Left hindlimb (tissue), 1 donor: ENCODE results near the gene NHS.

ENCODE experiments used
- DNase-seq: peaks from one replicate; pipeline ENCODE4 v3.0.0-alpha.2; 2018

NHS gene

DNA sequence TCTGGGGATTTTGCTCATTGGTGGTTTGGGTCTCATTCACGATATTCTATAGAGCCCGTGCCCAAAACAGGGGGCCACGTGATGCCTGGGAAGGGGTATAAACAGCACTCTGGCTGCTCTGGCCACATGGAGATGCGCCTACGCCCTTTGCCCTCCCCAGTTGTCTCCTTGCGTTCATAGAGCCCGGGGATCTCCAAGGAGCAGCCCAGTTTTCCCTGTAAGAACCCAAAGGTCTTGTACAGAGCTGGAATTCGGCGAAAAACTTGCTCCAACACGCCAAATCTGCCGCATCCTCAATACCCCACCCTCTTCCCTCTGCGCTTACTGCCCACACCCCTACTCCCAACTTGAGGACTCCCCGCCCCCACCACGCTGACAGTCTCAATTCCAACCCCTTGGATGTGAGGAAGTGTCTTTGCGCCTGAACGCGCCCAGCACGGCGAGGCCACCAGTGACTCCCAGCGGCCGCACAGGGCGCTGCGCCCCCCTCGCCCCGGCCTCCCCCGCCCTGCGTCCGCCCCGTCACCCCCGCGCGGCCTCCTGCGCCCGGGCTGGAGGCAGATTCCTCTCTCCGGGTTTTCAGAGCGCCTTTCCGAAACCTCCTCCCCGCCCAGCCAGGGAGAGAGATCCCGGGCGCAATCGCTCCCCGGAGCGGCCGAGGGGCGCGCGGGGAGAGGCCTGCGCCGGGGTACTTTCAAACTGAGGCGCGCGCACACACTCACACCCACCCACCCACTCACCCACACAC is at the start of gene NHS:
Gene NHS (plus strand): TSS at position 582 of the 748 bp plus-strand sequence. CDS start 558 bp downstream, outside the sequence.
- DNase-seq = peak; percentile 88

DNA sequence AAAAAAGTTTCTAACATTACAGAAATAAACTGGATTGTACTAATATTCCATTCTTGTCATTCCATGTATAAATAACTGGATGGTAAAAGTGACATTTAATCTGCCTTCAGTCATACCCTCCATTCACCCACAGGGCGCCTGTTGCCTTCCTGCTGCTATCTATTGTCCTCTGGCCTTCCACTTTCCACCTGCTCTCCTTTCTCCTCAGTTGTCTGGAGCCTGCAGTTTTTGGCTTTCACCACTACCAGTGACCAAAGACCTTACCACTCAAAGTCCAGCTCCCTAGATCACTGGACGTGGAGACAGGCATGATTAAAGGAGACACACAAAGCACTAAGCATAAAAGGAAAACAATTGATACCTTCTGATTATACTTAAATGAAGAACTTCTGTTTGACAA is 46.2 kb upstream of the NHS start:
- DNase-seq = no peak

DNA sequence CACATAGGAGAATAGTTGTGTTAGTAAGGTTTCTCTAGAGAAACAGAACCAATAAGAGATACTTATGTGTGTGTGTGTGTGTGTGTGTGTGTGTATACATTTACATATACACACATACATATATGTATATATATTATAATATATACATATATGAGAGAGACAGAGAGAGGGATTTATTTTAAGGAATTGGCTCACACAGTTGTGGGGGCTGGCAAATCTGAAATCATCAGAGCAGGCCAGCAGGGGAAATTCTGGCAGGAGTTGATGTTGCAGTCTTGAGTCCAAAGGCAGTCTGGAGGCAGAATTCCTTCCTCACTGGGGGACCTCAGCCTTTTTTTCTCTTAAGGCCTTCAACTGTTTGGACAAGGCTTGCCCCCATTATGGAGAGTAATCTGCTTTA is 38.6 kb upstream of the NHS start:
- DNase-seq = no peak

GRCh38 chrX:17355976-17356375 is 19.0 kb upstream of the NHS start:
- no peak for DNase-seq

GRCh38 chrX:17359500-17359899 is 15.5 kb upstream of the NHS start:
- no peak for DNase-seq

DNA sequence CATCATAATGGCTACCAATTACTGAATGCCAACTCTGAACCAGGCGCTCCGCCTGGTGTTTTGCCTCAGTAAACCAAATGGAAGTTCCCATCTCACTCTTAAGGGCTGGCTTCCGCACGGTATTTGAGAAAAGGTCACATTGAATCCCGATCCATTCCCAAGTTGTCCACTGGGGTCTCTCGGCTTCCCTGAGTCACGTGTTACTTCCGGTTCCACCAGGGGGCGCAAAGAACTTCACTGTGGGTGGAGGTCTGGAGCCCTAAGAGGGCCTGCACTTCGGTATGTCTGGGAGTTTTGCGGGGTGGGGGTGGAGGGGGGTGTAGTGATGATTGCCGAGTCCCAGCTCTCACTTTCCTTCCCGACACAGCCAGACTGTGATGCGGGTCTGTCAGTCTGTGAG is 13.4 kb upstream of the NHS start:
- DNase-seq = no peak

DNA sequence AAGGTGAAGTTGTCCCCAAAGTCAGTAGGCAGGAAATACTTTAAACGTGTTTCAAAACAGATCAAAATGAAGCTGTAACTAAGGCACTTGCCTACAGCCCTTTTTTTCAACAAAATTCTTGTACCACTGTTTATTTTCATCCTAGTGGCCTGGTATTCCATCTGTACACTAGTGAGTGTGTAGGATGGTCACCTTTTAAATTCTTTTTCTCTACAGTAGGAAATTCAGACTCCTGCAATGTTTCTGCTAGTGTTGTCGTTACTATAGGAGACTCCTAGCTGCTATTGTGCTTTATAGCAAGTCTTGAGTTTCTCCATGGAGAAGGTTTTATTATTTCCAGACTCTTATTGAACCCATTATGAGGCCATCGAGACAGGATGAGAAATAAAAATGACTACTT is 7.0 kb upstream of the NHS start:
- no peak for DNase-seq

DNA sequence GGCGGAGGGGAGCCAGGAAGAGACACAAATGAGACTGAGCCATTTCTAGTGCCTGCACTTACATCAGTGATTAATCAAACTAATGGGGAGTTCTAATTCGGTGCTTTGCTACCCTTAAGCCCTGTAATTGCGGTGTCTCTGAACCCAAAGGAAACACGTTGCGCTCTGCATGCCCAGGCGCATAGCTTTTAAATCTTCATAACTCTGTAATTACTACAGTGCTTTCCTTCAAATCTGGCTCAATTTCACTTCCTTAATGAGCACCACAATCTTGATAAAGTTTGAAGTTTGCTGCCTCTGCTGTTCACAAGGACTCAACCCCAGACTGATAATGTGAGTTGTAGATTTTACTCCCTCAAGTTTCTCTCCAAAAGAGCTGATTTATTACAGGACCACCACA is 5.7 kb upstream of the NHS start:
- no peak for DNase-seq

DNA sequence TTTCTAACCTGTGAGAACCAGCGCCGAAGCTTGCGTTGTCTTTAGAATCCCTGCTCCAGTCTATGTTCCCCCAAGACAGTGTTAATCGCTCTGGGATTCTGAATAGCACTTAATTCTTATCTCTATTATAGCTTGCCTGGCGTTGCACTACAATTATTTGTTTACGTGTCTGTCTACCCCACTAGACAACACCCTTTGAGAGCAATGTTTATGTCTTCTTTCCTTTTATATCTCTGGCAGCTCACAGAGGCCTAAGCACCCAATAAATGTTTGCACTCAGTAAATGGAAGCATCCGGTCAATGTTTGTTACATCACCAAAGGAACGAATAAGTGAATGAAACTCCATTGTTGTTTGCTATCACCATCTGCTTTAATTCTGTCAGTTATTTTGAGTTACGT is 4.8 kb upstream of the NHS start:
- no peak for DNase-seq

DNA sequence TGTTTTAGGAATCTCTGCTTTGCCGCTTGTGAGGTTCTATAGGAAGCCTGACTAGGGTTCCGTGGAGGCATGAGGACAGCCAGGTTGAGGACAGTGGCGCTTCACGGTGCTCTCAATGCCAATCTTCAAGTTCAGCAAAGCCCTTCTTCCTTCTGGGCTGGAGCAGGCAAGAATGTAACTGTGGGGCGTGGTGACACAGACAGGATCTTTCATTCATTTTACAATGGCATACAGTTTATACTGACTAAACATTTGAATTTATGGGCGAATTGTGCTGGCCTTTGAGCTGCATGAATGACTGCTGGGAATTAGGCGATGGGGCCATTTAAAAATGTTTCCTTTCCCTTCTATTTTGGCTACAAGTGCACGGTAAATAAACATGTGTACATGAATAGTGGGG is 2.9 kb upstream of the NHS start:
- DNase-seq = no peak

- no peak for DNase-seq
Measured at GRCh38 chrX:17373337-17373736, 1.7 kb upstream of the NHS start.

DNA sequence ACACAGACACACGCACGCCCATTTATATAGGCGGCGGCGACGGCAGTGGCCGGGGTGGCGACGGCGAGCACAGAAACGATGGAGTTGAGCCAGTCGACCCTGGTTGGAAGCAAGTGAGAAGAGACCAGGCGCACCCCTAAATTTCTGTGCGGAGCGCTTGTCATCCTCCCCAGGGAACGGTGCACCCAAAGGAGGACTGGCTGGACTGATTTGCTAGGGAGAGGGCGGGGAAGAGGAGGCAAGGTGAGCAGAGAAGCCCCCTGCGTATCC is 302 bp downstream of the NHS start:
- DNase-seq = no peak

DNA sequence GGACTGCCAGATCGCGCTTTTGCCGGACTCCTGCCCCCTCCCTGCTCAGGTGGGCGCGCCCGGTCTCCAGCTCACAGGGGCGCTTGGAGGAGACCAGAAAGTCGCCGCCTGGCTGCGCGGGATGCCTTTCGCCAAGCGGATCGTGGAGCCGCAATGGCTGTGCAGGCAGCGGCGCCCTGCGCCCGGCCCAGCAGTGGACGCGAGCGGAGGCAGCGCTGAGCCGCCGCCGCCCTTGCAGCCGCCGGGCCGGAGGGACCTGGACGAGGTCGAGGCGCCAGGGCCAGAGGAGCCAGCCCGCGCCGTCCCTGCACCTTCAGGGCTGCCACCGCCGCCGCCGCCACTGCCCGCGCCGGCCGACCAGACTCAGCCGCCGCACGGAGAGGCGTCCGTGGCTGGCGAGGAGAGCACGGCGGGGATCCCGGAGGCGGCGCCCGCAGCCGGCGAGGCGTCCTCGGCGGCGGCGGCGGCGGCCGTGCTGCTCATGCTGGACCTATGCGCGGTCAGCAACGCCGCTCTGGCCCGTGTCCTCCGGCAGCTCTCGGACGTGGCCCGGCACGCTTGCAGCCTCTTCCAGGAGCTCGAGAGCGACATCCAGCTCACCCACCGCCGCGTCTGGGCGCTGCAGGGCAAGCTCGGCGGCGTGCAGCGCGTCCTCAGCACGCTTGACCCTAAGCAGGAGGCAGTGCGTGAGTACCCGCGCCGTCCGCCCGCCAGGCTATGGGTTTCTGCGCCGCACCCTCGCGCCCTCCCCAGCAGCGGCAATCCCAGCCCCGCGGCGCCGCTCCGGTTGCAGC is 834 bp downstream of the NHS start:
- peak; percentile 34 for DNase-seq

DNA sequence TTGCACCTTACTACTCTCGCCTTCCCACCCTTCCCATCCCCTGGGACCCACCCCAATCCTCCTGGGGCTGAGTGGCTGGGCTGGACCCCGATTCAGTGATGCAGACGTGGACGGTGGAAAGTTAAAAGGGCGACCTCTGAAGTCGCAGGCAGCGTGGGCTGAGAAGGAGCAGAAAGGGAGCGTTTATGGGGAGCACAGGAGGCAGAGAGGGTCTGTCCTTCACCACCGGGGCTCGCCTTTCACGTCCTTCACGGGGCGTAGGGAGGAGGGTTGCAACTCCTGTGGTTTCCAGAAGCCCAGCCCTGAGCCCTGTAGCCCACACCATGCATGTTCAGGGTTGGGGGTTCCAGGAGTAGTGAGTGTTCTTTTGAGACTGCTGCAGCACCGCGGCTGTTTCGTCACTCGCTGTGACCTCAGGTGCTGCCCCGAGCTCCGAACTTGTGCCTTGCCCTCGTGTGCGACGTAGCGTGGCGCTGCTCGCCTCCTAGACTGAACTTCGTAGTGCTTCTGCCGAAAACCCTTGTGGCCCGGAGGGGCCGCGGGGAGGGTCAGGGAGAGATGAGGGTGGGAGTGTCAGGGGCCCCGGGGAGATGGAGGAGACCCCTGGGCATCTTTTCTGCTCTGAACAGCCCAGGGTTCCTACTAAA is 1.6 kb downstream of the NHS start:
- DNase-seq = peak; percentile 37

- DNase-seq = peak; percentile 37
Measured at GRCh38 chrX:17377091-17377717, 2.2 kb downstream of the NHS start.

- no peak for DNase-seq
Measured at GRCh38 chrX:17377795-17378194, 2.8 kb downstream of the NHS start.

- DNase-seq = no peak
Measured at GRCh38 chrX:17380221-17380620, 5.2 kb downstream of the NHS start.

- no peak for DNase-seq
Measured at GRCh38 chrX:17390419-17390850, 15.4 kb downstream of the NHS start.

- no peak for DNase-seq
Measured at GRCh38 chrX:17395154-17395553, 20.2 kb downstream of the NHS start.

DNA sequence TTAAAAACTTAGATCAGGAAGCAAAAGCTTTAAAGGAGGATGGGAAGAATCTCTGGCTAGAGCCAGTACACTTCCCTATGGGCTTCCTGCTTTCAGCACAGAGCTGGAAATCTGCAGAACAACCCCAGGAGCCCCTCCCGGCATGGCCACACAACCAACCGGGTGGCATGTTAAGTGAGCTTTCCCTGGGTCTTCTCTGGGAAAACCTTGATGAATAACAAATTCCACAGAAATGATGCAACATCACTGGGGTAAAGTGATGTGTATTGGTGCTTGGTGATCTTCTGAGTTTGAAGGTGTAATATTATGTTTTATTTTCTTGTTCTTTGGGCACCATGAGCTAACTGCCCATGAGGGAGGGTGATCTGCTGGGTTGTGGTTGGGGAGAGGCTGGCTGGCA is 22.1 kb downstream of the NHS start:
- no peak for DNase-seq

DNA sequence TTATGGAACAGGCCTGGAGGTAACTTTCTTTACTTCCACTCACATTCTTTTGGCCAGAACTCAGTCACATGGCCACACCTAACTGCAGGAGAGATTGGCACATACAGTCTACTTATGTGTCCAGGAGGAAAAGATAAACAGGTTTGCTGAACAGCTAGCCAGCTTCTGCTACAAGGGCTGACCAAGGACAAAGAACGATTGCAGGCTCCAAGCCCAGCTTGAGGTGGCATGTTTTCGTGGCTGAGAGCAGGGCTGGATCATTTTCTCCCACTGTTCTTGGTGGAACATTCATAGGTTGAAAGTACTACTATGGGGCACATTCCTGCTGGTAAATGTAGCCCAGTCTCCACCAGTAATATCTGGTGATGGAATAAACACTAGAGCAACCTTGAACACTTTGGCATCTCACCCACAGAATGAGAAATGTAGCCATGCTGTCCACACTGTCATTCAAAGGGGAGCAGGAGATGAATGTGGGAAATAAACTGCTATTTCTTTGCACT is 28.2 kb downstream of the NHS start:
- no peak for DNase-seq

- DNase-seq = no peak
Measured at GRCh38 chrX:17403972-17404371, 29.0 kb downstream of the NHS start.

DNA sequence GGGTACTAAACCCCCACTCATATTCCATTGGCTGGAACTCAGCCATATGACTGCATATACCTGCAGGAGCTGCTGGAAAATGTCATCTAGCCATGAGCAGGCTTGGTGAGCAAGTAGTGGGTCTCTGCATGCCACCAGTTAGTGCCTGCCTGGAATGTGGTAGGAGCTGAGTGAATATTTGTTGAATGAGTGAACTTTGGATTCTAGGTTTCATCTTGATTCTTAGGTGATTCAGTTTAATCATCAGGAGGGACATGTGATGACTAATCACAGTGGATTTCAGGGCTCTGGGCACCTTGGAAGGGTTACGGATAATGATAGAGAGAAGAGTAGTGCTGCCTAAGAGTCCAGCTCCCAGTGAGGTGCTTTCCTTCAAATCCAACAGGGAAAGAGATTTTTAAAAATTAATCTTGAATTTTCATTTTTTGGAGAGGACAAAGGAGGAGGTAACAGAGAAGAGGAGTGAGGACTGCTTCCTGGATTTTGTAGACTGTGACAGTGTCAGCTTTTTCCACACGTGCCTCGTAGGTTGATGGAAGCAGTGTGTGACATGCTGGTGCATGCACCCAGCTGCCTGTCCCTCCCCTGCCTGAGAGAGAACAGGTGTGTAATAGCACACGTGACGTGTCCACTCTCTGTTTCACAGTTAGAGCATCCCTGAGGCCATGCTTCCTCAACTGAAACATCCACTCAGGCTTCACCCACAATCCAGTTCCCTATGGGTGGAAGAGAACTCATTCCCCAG is 30.4 kb downstream of the NHS start:
- no peak for DNase-seq
